Astrocyte of the cerebellum (primary cell): Measurements from ENCODE around the gene PALB2.
A peak's percentile ranks its signal among the peaks of the same experiment; 100 is the strongest.

Source experiments
- DNase-seq: peaks from one replicate; pipeline ENCODE4 v3.0.0-alpha.2; 2011; ENCODE audit warnings: low read depth
- H3K4me3 ChIP-seq: 2 replicates; pipeline ENCODE4 v1.5.1; 2011; ENCODE audit warnings: mild to moderate bottlenecking, low read depth, low read length, moderate library complexity
- CTCF ChIP-seq: IDR thresholded peaks from 2 replicates; pipeline ENCODE4 v1.5.1; 2012; ENCODE audit warnings: low read length, low read depth, moderate library complexity, mild to moderate bottlenecking; ENCODE audit errors: missing control alignments
- in situ Hi-C: cut with HindIII; loops from 2 replicates; pipeline ENCODE4 v1.10.0; 2017; ENCODE audit warnings: low sequenced_read_pairs

PALB2 gene

GRCh38 chr16:23679274-23679985 lies 38.3 kb upstream of the PALB2 start:
- in situ Hi-C loops = no loop called here
- no peak for DNase-seq
- H3K4me3 ChIP-seq = peak overlapping the region; percentile 63
- TF ChIP-seq CTCF = no peak

- peak; percentile 55 for TF ChIP-seq CTCF
- DNase-seq = peak; percentile 40
- in situ Hi-C loops = no loop called here
- peak within 1 kb of the TSS; percentile 63 for H3K4me3 ChIP-seq
Measured at GRCh38 chr16:23678430-23679273, 37.5 kb upstream of the PALB2 start, which contains the start of gene PLK1. PLK1 (plus strand) TSS chr16:23678889; CDS start chr16:23678933, 44 bp downstream.

GRCh38 chr16:23676924-23677480 lies 35.9 kb upstream of the PALB2 start:
- DNase-seq = no peak
- no peak for TF ChIP-seq CTCF
- in situ Hi-C loops = no loop called here
- no peak overlapping the region for H3K4me3 ChIP-seq

GRCh38 chr16:23673971-23674614 lies 33.0 kb upstream of the PALB2 start:
- no peak for TF ChIP-seq CTCF
- H3K4me3 ChIP-seq = no peak overlapping the region
- in situ Hi-C loops = no loop called here
- no peak for DNase-seq

GRCh38 chr16:23670137-23670776 lies 29.1 kb upstream of the PALB2 start:
- in situ Hi-C loops = no loop called here
- peak; percentile 62 for DNase-seq
- no peak for TF ChIP-seq CTCF
- no peak overlapping the region for H3K4me3 ChIP-seq

- no peak overlapping the region for H3K4me3 ChIP-seq
- in situ Hi-C loops = no loop called here
- no peak for TF ChIP-seq CTCF
- DNase-seq = no peak
Measured at GRCh38 chr16:23668873-23669272, 27.8 kb upstream of the PALB2 start.
